Neutrophil (primary cell): ENCODE results near the gene SIRPB2.

Experiments used
- H3K27ac ChIP-seq: fragments of 200-600 bp; sonication (generic); 2 replicates; pipeline ENCODE4 v1.5.1; 2016; ENCODE audit warnings: mild to moderate bottlenecking, moderate library complexity
- H3K27me3 ChIP-seq: fragments of 200-600 bp; sonication (generic); 2 replicates; pipeline ENCODE4 v1.6.0; 2016; ENCODE audit warnings: mild to moderate bottlenecking
- H3K36me3 ChIP-seq: fragments of 200-600 bp; sonication (generic); 2 replicates; pipeline ENCODE4 v1.5.1; 2017
- H3K4me1 ChIP-seq, 2 experiments: fragments of 200-600 bp in 1 of 2; sonication (generic) in 1 of 2; 1 replicate in 1 of 2; 2 replicates in 1 of 2; pipeline versions ENCODE4 v1.5.1 to v1.6.1; 2013 to 2016; ENCODE audit warnings: low read depth in 1 of 2, low read length in 1 of 2, mild to moderate bottlenecking in 1 of 2, moderate library complexity in 1 of 2; ENCODE audit not compliant: control insufficient read depth in 1 of 2, insufficient read depth in 1 of 2
- H3K4me3 ChIP-seq, 2 experiments: fragments of 200-600 bp in 1 of 2; sonication (generic) in 1 of 2; 1 replicate in 1 of 2; 2 replicates in 1 of 2; pipeline ENCODE4 v1.5.1; 2013 to 2016; ENCODE audit warnings: low read depth in 1 of 2, low read length in 1 of 2, mild to moderate bottlenecking in 1 of 2, moderate library complexity in 1 of 2
- H3K9me3 ChIP-seq: fragments of 200-600 bp; sonication (generic); 2 replicates; pipeline ENCODE4 v1.5.1; 2016
- TF ChIP-seq, protein P1 (sequence below): fragments of 200-600 bp; sonication (generic); IDR thresholded peaks from 2 replicates; pipeline ENCODE4 v1.5.1; 2016; ENCODE audit warnings: antibody characterized with exemption

SIRPB2 gene

DNA sequence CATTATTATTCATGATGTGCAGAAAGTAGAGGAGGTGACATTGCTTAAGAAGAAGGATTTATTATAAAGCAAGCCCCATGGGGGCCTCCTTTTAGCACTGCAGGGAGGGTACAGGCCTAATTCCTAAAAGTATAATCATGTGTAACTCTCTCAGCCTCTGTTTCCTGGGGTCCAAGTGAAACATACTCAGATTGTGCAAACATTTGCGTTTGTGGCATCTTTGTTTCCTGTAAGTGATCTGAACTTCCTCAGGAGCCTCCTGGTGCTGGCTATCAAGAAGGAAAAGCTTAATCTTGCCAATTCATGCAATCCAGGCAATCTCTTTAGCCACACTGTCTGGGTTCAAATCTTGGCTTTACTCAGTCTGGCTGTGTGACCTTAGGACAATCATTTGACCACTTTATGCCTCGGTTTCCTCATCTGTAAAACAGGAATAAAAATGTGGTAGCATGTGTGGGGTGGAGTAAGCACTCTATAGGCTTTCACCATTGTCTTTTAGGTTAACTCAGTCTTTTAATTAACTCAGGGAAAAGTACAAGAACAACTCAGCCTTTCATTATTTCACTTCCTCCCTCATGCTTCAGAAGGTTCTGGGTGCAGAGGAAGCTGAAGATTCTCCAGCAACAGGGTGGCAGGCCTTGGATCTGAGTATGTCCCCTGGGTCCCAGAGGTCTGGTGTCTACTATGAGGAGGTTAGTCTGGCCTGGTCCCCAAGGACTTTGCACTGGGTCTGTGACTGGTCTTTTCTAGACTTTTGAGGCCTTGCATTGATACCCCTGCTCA, 831 bp upstream of the SIRPB2 start:
- TF ChIP-seq, protein P1, sequence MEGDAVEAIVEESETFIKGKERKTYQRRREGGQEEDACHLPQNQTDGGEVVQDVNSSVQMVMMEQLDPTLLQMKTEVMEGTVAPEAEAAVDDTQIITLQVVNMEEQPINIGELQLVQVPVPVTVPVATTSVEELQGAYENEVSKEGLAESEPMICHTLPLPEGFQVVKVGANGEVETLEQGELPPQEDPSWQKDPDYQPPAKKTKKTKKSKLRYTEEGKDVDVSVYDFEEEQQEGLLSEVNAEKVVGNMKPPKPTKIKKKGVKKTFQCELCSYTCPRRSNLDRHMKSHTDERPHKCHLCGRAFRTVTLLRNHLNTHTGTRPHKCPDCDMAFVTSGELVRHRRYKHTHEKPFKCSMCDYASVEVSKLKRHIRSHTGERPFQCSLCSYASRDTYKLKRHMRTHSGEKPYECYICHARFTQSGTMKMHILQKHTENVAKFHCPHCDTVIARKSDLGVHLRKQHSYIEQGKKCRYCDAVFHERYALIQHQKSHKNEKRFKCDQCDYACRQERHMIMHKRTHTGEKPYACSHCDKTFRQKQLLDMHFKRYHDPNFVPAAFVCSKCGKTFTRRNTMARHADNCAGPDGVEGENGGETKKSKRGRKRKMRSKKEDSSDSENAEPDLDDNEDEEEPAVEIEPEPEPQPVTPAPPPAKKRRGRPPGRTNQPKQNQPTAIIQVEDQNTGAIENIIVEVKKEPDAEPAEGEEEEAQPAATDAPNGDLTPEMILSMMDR: no peak
- peaks cover 68 to 84% of the 10 kb centered on the region in 2 experiments for H3K4me1 ChIP-seq
- no peaks in the 10 kb centered on the region for H3K27me3 ChIP-seq
- no peaks in the 10 kb centered on the region for H3K9me3 ChIP-seq
- peak overlapping the region; percentile 94 for H3K27ac ChIP-seq
- no peaks in the 10 kb centered on the region for H3K36me3 ChIP-seq
- peak overlapping the region; percentile 63 to 80 for H3K4me3 ChIP-seq

GRCh38 chr20:1490643-1491195, 501 bp downstream of the SIRPB2 start:
- H3K36me3 ChIP-seq: no peaks in the 10 kb centered on the region
- peak overlapping the region; percentile 63 to 80 for H3K4me3 ChIP-seq
- TF ChIP-seq, protein P1: no peak
- H3K4me1 ChIP-seq: peaks cover 80 to 98% of the 10 kb centered on the region in 2 experiments
- no peaks in the 10 kb centered on the region for H3K27me3 ChIP-seq
- H3K27ac ChIP-seq: peak overlapping the region; percentile 94
- H3K9me3 ChIP-seq: no peaks in the 10 kb centered on the region

DNA sequence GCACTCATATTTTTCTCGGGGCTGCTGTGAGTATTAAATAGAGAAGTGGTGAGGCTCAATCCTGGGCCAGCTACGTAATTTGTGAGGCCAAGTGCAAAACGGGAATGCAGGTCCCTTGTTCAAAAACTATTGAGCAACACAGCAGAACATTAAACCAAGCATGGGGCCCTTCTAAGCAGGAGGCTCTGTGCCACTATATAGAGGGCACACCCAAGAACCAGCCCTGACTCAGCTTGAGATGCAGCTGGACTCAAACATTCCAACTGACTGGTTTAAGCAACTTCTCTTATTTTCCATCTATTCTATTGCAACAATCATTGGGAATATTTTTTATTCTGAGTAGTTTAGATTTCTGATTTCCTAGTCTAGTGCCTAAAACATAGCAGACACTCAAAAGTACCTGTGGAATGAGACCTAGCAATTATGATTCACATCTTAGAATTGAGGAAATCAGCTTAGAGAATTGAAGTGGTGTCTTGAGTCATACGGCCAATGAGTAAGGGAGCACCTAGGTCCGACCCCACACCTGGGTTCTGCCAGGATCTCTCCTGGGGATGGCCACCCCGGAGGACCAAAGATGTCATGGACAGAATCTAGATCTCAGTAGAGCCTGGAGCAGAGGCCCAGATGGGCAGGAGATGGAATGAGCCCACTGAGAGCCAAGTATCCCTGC, 1.3 kb downstream of the SIRPB2 start:
- no peaks in the 10 kb centered on the region for H3K9me3 ChIP-seq
- no peaks in the 10 kb centered on the region for H3K27me3 ChIP-seq
- H3K4me3 ChIP-seq: peak overlapping the region; percentile 63 to 80
- no peaks in the 10 kb centered on the region for H3K36me3 ChIP-seq
- peak overlapping the region; percentile 94 for H3K27ac ChIP-seq
- peaks cover 82 to 99% of the 10 kb centered on the region in 2 experiments for H3K4me1 ChIP-seq
- TF ChIP-seq, protein P1: no peak

- peak overlapping the region; percentile 63 to 80 for H3K4me3 ChIP-seq
- TF ChIP-seq, protein P1: no peak
- no peaks in the 10 kb centered on the region for H3K27me3 ChIP-seq
- peak overlapping the region; percentile 94 for H3K27ac ChIP-seq
- no peaks in the 10 kb centered on the region for H3K36me3 ChIP-seq
- no peaks in the 10 kb centered on the region for H3K9me3 ChIP-seq
- peaks cover 82 to 99% of the 10 kb centered on the region in 2 experiments for H3K4me1 ChIP-seq
Observed at GRCh38 chr20:1489325-1489724, 1.9 kb downstream of the SIRPB2 start.

GRCh38 chr20:1486566-1486965, 4.7 kb downstream of the SIRPB2 start:
- TF ChIP-seq, protein P1: no peak
- Histone ChIP-seq H3K4me1 (peaks cover 63 to 96% of the 10 kb centered on the region in 2 experiments), H3K27ac (no peak overlapping the region), H3K9me3 (no peaks in the 10 kb centered on the region), H3K4me3 (peak overlapping the region in 1 of 2 experiments; percentile 28), H3K36me3 (peaks cover 3% of the 10 kb centered on the region), H3K27me3 (no peaks in the 10 kb centered on the region)
